ENCODE data around the gene OPCML. TPM values are rescaled to one million over a fixed set of nuclear protein-coding genes. Genes with fewer than 3 reads are reported as not detected.

The OPCML gene
- total RNA-seq, 2 donors from 2014 or later: 0.60 to 1.3 TPM

DNA sequence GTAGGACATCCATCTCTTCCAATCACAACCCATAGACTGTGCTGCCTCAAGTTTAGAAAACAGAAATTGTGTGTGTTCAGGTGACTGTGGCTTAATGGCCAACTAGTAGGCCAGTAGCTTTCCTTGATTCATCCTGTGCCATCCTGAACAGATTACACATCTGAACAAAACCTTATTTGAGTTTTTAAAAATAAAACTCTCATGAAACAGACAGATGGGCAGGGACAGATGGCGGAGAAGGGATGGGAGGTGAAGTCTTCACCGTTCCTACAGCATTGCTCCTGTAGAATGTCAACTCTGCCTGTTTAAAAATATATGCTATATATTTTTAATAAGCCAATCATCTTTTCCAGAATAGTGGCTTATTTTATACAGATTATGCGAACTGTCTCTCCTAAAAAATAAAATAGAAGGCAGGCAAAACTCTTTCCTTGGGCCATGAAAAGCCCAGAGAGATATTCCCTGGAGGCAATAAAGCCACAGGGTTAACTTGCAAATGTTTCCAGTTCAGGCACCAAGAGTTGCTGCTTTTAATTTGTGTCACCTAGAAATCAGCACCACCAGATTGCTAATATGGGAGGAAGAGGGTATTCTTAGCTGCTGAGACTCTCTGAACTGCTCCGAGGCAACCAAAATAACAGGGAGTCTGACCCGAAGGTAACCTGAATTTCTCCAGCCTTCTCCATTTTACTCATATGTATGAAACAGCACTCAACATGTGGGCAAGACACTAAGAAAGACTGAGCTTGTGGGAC is 861.2 kb downstream of the OPCML start:
- DNase-seq (ENCODE audit: low spot score): no peak
- intact Hi-C loops (cut with DNase I): no loop called here

DNA sequence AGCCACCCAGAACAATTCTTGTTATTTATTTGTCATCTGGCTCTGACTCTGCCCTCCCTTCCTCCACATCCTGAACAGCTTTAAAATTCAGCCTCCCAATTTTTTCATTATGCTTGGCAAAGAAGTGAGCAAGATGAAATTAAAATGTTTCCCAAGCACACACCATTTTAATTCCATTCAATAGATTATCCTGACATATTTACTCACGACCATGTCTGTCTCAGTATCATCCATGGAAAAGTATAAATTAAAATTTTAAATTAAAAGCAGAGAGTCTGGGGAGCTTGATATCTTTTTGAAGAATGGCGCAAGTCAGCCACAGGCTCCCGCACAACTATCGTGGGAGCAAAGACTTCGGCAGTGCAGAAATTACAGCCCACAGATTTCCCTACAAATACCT is 862.4 kb downstream of the OPCML start:
- DNase-seq (ENCODE audit: low spot score): no peak
- intact Hi-C loops (cut with DNase I): no loop called here

DNA sequence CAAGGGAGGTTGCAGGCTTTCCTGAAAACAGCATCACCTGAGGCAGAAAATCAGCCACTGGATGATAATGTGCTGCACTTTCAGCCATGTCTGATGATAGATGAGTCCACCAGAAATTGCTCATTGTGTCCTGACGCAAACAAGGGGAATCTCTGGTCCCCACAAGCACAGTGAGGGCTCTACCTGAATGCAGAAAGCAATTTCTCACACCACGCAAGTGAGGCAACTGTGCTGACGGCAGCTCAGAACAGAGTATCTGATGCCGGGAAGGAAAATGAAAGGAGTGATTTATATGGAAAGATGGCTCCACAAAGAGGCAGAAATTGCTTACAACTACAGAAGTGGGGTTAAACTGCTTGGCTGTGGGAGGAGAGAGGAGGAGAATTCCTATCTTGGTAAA is 867.1 kb downstream of the OPCML start:
- no peak for DNase-seq (ENCODE audit: low spot score)
- intact Hi-C loops (cut with DNase I): no loop called here

DNA sequence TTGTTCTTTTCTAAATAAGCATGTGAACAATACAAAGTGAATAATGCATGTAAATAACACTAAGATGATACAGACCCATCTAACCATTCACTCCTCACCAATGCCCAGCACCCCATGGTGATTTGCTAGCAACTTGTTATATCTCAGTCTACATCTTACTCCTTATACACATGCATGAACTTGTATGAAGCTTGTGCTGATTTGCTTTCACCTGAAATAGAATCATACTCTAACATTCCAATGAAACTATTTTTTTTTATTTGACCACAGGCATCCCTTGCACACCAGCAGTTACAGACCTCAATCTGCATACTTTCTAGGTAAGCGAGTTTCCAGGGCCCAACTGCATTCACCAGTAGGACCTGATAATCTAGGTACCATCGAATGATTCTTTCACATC is 873.6 kb downstream of the OPCML start:
- intact Hi-C loops (cut with DNase I): no loop called here
- no peak for DNase-seq (ENCODE audit: low spot score)

DNA sequence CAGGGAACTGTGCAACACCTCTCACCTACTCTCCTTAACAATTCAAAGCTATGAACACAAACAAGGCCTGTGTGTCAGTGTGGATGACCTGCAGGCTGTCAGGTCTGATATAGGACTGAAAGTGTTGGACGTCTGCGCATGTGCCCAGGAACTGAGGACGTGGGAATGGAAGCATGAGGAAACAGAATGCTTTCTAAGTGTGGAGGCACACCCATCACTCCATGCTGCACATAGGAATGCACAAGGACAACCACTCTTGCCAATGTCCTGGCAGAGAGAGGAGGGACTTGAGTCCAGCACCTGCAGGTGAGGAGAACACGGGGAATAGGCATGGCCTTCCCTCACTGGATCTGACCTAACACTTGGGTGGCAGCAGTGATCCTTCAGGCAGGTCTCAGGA is 874.3 kb downstream of the OPCML start:
- DNase-seq (ENCODE audit: low spot score): no peak
- intact Hi-C loops (cut with DNase I): no loop called here

DNA sequence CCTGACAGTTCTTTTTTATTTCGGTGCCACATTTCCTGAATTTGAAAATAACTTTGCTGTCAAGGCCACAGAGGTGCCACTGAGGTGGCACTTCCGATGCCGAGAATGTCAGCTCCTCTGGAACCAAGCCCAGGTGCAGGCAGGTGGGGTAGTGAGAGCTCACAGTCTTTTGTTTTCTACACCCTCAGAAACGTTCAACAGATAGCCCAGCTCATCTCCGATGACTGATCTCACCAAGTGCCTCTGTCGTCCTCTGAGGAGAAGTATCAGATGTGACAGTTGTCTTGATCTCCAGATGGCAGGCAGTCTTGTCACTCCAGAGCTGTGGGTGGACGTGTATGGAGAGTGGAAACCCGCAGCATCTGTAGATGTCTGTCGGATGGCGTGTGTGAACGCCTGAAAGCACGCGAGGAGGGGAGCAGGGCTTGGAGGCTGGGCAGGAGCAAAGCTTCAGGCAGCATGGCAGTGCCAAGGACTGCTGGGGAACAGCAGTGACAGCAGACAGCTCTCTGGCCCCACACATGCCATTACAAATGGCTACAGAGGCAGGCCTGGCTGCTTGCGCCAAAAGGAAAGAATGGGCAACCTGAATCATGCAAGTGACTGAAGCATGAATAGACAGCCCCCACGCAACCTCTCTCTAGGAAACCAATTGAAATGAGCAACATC is 877.0 kb downstream of the OPCML start:
- intact Hi-C loops (cut with DNase I): no loop called here
- no peak for DNase-seq (ENCODE audit: low spot score)

DNA sequence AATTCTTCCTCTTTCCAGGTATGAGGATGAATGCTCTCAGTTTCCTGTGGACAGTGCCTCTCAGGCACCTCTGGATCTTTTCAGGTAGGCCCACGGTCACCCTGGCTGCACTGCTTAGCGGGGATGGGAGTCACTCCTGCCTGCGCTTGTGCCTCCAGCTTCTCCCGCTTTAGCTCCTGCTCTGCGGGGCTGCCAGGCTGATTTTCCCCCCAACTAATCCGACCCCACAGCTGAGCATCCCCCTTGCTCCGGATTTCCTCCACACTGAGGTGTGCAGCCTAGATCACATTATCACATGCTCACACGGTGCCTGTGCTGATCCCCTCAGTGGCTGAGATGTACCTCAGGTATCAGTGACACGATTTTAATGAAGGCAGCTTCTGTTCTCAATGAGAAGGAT is 879.1 kb downstream of the OPCML start:
- no peak for DNase-seq (ENCODE audit: low spot score)
- intact Hi-C loops (cut with DNase I): no loop called here

DNA sequence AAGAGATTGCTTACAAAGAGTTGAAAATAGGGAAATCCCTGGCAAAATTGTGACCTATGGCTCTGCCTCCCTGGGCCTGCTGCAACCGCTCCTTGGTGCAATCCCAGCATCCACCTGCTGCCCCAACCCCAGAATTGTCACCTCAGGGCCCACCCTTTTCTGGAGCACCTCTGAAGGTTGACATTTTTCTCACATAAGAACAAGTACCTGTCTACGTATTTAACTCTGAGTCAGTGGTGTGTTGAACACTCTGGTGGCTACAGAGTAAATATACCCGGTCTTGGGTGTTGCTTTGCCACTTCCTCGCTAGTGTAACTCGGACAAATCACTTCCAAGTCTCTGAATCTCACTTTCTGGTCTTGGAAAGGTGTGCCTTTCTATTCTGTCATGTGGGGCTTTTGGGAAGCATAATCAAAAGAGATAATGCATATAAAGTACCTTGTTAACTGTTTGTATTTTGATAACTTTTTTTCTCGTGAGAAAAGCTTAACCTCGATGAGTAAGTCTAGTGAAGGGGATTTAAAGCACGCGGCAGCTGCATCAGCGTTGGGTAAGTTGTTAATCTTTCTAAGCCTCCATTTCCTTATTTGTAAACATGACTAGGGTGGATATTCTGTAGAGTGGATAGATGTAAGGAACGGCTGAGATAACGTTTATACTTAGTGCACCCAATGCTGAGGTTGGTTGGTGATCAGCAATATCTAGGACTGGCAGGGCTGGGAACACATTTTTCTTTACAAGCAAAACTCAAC is 881.2 kb downstream of the OPCML start:
- DNase-seq (ENCODE audit: low spot score): no peak
- intact Hi-C loops (cut with DNase I): no loop called here

DNA sequence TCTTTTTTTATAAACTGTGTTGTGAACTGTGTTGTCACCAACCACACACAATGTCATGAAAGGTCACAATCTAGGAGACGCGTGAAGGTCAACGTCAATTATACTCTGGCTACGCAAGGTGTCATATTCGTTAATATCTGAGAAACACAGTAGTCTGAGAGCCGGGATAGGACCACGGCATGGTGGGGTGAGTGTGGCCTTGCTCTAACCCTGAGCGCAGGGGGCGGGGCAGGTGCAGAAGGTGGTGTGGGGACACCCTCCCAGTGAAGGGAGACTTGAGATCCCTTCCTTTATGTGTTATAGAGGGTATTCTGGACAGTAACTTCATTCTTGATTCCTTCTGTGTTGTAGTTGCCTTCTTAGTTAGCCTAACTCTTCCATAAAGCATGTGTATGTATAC is 883.0 kb downstream of the OPCML start:
- intact Hi-C loops (cut with DNase I): no loop called here
- no peak for DNase-seq (ENCODE audit: low spot score)

DNA sequence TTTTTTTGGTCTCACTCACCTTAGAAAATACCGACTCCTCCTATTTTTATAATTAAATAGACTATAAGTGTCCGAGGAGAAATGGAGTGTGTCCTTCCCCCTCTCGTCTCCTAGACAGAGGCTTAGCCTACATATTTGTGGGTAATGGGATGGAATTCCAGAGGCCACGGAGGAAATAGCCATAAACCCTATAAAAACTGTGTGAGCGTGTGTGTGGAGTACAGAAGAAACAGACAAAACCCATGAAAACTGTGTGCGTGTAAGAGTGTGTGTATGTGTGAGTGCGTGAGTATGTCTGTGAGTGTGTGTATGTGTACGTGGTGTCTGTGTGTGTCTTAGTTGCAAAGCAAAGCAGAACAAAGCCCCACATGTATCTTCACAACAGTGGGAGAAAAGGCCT is 883.5 kb downstream of the OPCML start:
- DNase-seq (ENCODE audit: low spot score): no peak
- intact Hi-C loops (cut with DNase I): no loop called here

DNA sequence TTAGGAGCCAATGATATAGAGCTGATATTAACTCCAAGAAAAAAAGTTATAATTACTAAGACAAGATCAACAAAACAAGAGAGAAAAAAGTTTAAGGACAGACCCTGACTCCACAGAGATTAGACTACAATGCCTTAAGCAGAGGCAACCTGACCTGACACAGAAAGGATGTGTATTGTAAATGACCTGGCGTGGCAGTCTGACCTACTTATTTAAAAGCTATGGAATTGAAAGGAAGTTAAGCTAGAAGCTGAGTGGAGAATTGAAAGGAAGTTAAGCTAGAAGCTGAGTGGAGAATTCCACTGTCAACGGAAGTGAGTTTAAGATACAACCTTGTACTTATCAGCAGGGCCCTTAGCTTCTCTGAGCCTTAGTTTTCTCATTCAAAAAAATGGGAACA is 885.4 kb downstream of the OPCML start:
- DNase-seq (ENCODE audit: low spot score): no peak
- intact Hi-C loops (cut with DNase I): no loop called here

DNA sequence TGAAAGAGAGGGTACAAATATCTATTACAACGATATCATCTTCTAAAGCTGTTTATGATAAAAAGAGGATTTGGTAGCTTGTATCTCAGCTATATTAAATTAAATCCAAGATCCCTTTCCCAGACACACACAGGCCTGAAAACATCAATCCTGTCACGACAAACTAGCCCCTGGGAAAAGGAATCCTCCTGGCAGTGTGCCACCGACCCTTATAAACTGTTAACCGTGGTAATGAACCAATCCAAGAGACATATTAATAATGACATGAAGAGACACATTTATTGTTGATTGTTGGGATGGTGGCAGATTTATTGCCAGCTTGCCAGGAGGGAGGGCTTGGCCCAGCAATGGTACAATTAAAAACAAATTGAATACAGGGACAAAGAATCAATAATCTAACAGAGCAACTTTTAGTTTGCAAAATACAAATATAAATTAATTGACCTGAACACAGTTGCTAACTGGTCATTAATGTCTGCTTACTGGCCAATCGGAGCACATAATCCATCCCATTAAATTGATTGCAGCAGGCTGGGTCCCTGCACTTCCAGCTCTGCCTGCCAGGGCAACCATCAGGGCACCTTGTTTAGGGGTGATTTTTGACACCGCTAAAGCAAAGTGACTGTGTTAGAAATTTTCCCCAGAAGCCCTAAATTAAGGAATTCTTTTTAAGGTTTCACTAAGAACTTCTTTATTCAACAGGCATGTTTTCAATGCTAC is 887.6 kb downstream of the OPCML start:
- intact Hi-C loops (cut with DNase I): no loop called here
- DNase-seq (ENCODE audit: low spot score): no peak

DNA sequence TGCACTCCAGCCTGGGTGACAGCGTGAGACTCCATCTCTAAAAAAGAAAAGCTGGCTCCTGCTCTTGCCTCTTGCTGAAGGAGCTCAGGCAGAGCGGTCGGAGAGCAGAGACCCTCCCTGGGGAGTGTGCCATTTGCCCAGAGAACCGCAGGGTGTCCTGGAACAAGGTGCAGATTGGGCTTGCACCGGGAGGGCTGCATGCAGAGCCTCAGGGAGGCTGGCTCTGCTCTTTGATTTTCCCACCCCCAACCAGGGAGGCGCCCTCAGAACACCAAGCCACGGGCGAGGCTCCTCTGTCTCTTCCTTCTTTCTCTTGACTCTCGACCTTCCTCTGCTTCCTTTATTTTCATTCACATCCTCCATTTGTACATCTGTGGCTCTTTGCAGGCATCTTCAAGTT is 889.1 kb downstream of the OPCML start:
- DNase-seq (ENCODE audit: low spot score): no peak
- intact Hi-C loops (cut with DNase I): no loop called here

DNA sequence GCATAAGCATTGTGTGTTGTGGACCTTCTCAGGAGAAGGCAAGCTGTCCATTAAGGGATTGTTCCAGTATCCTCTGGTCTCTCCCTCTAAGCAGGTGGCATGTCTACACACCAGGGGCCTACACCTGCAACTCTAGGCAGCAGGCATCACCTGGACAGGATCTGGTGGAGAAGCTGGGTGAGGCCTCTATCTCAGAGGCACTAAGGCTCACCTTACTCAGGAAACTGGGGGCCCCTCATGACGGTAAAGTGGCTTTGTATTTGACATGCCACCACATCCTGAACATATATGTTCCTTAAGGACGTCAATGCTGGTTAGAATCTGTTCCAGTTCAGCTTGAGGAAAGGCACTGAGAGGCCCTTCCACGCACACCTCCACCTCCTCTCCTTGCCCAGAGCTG is 891.3 kb downstream of the OPCML start:
- DNase-seq (ENCODE audit: low spot score): no peak
- intact Hi-C loops (cut with DNase I): no loop called here

DNA sequence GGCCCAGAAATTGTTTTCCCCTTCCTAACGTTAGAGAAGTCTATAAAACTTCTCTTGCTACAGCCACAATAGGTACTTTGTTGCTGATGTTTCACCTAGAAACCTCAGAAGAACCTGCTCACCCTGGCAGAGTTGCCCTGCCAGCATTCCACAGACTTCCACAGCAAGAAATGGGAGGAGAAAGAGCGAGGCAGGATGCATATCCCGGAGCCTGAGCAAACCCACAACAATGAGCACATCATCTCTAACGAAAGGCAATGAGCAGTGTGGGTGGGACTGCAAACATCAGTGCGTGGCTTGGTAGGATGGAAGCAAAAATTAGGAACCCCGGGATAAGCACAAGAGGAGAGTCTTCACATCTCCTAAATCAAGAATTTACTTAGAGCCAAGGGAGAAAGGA is 892.3 kb downstream of the OPCML start:
- no peak for DNase-seq (ENCODE audit: low spot score)
- intact Hi-C loops (cut with DNase I): no loop called here

DNA sequence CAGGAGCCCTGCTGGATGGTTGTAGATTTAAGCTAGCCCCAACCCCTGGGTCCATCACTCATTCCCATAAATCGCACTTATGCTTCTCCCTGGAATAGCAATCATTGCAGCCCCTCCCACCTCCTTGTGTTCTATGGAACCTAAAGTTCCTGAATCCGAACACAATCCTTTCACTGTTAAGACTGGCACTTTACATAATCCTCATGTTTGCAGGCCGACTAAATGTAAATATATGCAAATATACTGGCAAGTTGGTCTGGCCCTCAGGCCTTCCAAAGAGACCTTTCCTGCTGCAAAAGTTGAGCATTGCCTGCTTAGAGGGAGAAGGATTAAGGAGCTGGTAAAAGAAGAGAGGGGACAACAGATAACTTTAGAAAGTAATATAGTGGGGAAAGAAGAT is 892.9 kb downstream of the OPCML start:
- intact Hi-C loops (cut with DNase I): no loop called here
- no peak for DNase-seq (ENCODE audit: low spot score)

DNA sequence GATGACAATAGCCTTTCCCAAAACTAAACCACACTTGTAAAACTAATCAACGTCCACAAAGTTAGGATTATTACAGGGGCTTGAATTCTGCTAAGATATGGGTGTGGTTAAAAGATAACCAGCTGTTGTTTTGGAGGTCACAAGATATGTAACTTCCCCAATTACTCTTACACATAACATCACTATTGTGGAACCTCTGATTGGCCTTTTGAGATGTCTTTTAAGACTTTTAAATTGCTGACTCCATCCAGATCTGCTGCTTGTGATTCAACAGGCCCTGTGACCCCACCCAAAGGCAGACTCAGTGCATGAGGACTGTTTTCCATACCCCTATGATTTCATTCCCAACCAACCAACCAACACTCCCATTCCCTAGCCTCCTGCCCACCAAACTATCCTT is 893.9 kb downstream of the OPCML start:
- DNase-seq (ENCODE audit: low spot score): no peak
- intact Hi-C loops (cut with DNase I): no loop called here

DNA sequence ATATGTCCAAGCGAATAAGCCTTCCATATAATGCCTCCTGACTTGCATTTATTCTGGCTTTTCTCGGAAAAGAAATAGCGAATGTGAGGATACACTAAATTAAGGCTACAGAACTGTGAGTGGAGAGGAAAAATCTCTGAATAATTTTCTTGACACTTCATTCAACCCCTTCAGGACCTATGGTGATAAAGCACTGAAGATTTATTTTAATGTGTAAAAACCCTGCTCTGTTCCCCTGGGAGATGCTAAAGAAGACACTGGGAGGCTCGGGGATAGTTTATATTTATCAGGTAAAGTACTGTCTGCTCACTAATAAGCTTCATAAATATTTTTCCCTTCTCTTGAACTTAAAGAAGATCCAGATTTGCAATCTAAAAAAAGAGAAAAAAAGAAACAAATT is 895.8 kb downstream of the OPCML start:
- no peak for DNase-seq (ENCODE audit: low spot score)
- intact Hi-C loops (cut with DNase I): no loop called here

DNA sequence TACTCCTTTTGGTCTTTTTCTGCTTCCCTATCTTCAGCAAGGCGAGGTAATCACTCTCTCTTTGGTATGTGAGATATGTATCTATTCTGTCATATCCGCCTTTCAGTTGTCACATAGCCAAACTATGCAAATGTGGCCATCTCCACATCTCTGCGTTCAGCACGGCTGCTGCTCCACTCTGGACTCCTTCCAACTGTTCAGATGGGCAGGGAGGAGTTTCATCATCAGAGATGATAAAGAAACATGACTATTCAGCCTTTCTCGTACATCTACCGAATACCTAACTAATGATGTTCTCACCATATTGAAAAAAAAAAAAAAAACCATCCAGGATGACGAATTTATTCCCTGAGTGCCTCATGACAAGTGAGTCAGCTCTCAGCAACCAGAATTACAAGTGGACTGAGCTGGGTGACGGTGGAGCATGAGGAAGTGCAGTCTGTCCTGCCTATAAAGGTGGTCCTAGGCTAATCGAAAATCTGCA is 899.6 kb downstream of the OPCML start:
- intact Hi-C loops (cut with DNase I): no loop called here
- DNase-seq (ENCODE audit: low spot score): no peak

DNA sequence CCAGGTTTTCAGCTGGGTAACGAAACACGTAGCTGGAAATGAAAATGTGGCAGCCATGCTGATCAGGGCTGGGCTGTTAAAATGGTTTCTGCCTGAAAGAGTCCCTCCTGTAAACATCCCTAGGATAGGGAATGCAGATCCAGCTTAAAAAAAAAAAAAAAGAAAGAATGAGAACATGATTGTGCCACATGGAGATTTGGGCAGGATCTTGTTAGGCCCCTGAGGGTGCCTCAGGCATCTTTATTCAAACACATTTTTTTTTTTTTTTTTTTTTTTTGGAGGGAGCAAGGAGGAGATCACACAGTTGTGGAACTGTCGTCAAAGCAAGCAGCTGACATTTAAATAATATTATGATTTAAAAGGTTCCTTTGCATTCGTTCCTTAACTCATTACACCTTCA is 900.3 kb downstream of the OPCML start:
- no peak for DNase-seq (ENCODE audit: low spot score)
- intact Hi-C loops (cut with DNase I): no loop called here

All from posterior vena cava (tissue), 2 donors.